Mesendoderm (in vitro differentiated cells): ENCODE data around the gene TBCB.
"Not testable (repeated sequence)": the region's sequence is repeated elsewhere in the genome, so short reads cannot be mapped to it uniquely, and the experiment has no call there.

Source experiments
- DNase-seq: peaks from one replicate; pipeline ENCODE4 v3.0.0; 2013
- H2AK5ac ChIP-seq: 2 replicates; pipeline ENCODE4 v1.6.1; 2013; ENCODE audit warnings: low read length, inconsistent platforms
- H2BK120ac ChIP-seq: 2 replicates; pipeline ENCODE4 v1.6.1; 2013; ENCODE audit warnings: low read depth, mild to moderate bottlenecking, low read length, moderate library complexity, mixed read lengths
- H2BK15ac ChIP-seq: replicated peaks from 2 replicates; pipeline ENCODE4 v1.6.1; 2013; ENCODE audit warnings: low read depth, mild to moderate bottlenecking, moderate library complexity
- H2BK5ac ChIP-seq: 2 replicates; pipeline ENCODE4 v1.6.1; 2013; ENCODE audit warnings: low read length, inconsistent platforms
- H3K18ac ChIP-seq: 2 replicates; pipeline ENCODE4 v1.6.1; 2013; ENCODE audit warnings: mild to moderate bottlenecking, low read length, mixed read lengths
- H3K23ac ChIP-seq: one replicate; pipeline ENCODE4 v1.6.1; 2013; ENCODE audit warnings: low read length
- H3K27ac ChIP-seq: 2 replicates; pipeline ENCODE4 v1.5.1; 2013; ENCODE audit warnings: low read depth, mild to moderate bottlenecking, inconsistent platforms, low read length, moderate library complexity
- H3K27me3 ChIP-seq: 2 replicates; pipeline ENCODE4 v1.6.1; 2013; ENCODE audit warnings: low read length, control low read depth, mild to moderate bottlenecking, inconsistent platforms; ENCODE audit not compliant: insufficient read depth, poor library complexity
- H3K36me3 ChIP-seq: 2 replicates; pipeline ENCODE4 v1.6.1; 2013; ENCODE audit warnings: low read length, inconsistent platforms; ENCODE audit not compliant: control insufficient read depth, insufficient read depth
- H3K4ac ChIP-seq: one replicate; pipeline ENCODE4 v1.6.1; 2013; ENCODE audit warnings: low read depth, mild to moderate bottlenecking, low read length, moderate library complexity
- H3K4me1 ChIP-seq: 2 replicates; pipeline ENCODE4 v1.6.1; 2013; ENCODE audit warnings: low read depth, low read length, inconsistent platforms; ENCODE audit not compliant: control insufficient read depth
- H3K4me2 ChIP-seq: 2 replicates; pipeline ENCODE4 v1.6.1; 2013; ENCODE audit warnings: low read length
- H3K4me3 ChIP-seq: 2 replicates; pipeline ENCODE4 v1.5.1; 2013; ENCODE audit warnings: mild to moderate bottlenecking, low read length
- H3K56ac ChIP-seq: one replicate; pipeline ENCODE4 v1.6.1; 2013; ENCODE audit warnings: low read length
- H3K79me1 ChIP-seq: 2 replicates; pipeline ENCODE4 v1.6.1; 2013; ENCODE audit warnings: low read length, inconsistent platforms
- H3K79me2 ChIP-seq: 2 replicates; pipeline ENCODE4 v1.6.1; 2013; ENCODE audit warnings: mild to moderate bottlenecking, low read length; ENCODE audit not compliant: control insufficient read depth, insufficient read depth
- H3K9ac ChIP-seq: 2 replicates; pipeline ENCODE4 v1.6.1; 2013; ENCODE audit warnings: low read length, inconsistent platforms
- H4K5ac ChIP-seq: one replicate; pipeline ENCODE4 v1.6.1; 2013; ENCODE audit warnings: low read length
- H4K8ac ChIP-seq: one replicate; pipeline ENCODE4 v1.6.1; 2013; ENCODE audit warnings: low read depth, mild to moderate bottlenecking, control low read depth, low read length, moderate library complexity
- WGBS: extraction: QIAGEN DNeasy Blood & Tissue Kit; methylation state at CpG from one replicate; pipeline ENCODE4 v1.1.7; 2013; ENCODE audit warnings: low lambda C conversion rate, missing lambda C conversion rate; ENCODE audit not compliant: insufficient coverage; ENCODE audit errors: extremely low coverage; 5-methylcytosine and 5-hydroxymethylcytosine counted together

Gene TBCB

GRCh38 chr19:36163813-36164212, 48.5 kb downstream of the TBCB start:
- Histone ChIP-seq H3K36me3 (no peaks in the 10 kb centered on the region), H3K79me2 (no peaks in the 10 kb centered on the region), H3K4me3 (no peak overlapping the region), H2BK5ac (no peak overlapping the region), H3K4ac (no peak overlapping the region), H2BK15ac (no peak overlapping the region), H2AK5ac (no peak overlapping the region), H3K9ac (no peak overlapping the region), H3K79me1 (no peaks in the 10 kb centered on the region), H3K4me2 (no peak overlapping the region), H3K4me1 (peaks cover 5% of the 10 kb centered on the region), H3K23ac (no peak overlapping the region), H4K5ac (no peak overlapping the region), H3K18ac (no peak overlapping the region), H3K27me3 (no peaks in the 10 kb centered on the region), H3K27ac (no peak overlapping the region), H4K8ac (no peak overlapping the region), H3K56ac (no peak overlapping the region), H2BK120ac (no peak overlapping the region)
- DNase-seq: no peak
- WGBS: no CpG with 5 or more reads among the region's 12 CpGs

GRCh38 chr19:36169084-36169760, 54.0 kb downstream of the TBCB start:
- Histone ChIP-seq H3K79me2 (no peaks in the 10 kb centered on the region), H2BK15ac (no peak overlapping the region), H3K79me1 (no peaks in the 10 kb centered on the region), H2BK5ac (no peak overlapping the region), H3K4me2 (no peak overlapping the region), H3K4me1 (no peaks in the 10 kb centered on the region), H2BK120ac (no peak overlapping the region), H3K4ac (no peak overlapping the region), H3K27ac (no peak overlapping the region), H3K56ac (no peak overlapping the region), H4K8ac (no peak overlapping the region), H3K9ac (no peak overlapping the region), H3K27me3 (no peaks in the 10 kb centered on the region), H2AK5ac (no peak overlapping the region), H3K18ac (no peak overlapping the region), H3K4me3 (no peak overlapping the region), H4K5ac (no peak overlapping the region), H3K36me3 (no peaks in the 10 kb centered on the region), H3K23ac (no peak overlapping the region)
- no peak for DNase-seq
- WGBS: no CpG with 5 or more reads among the region's 9 CpGs

GRCh38 chr19:36172852-36173251, 57.6 kb downstream of the TBCB start:
- Histone ChIP-seq H3K4me1 (no peaks in the 10 kb centered on the region), H3K4me2 (no peak overlapping the region), H3K4ac (no peak overlapping the region), H3K4me3 (no peak overlapping the region), H2BK15ac (no peak overlapping the region), H3K56ac (no peak overlapping the region), H2AK5ac (no peak overlapping the region), H3K36me3 (no peaks in the 10 kb centered on the region), H2BK120ac (no peak overlapping the region), H3K9ac (no peak overlapping the region), H3K79me1 (no peaks in the 10 kb centered on the region), H4K5ac (no peak overlapping the region), H3K27me3 (no peaks in the 10 kb centered on the region), H3K79me2 (no peaks in the 10 kb centered on the region), H3K18ac (no peak overlapping the region), H3K27ac (no peak overlapping the region), H2BK5ac (no peak overlapping the region), H3K23ac (no peak overlapping the region), H4K8ac (no peak overlapping the region)
- DNase-seq: no peak
- no CpG with 5 or more reads among the region's 5 CpGs for WGBS

GRCh38 chr19:36173846-36174245, 58.6 kb downstream of the TBCB start:
- H3K79me2 ChIP-seq, H2AK5ac ChIP-seq, H2BK120ac ChIP-seq, H3K4me1 ChIP-seq, H3K4me3 ChIP-seq, H3K4me2 ChIP-seq, H3K79me1 ChIP-seq, H4K5ac ChIP-seq, H2BK15ac ChIP-seq, H3K56ac ChIP-seq, DNase-seq, H2BK5ac ChIP-seq, H3K9ac ChIP-seq, H3K27me3 ChIP-seq, H3K23ac ChIP-seq, H3K27ac ChIP-seq, H3K36me3 ChIP-seq, H3K4ac ChIP-seq, H3K18ac ChIP-seq, H4K8ac ChIP-seq: not testable (repeated sequence)
- WGBS: no CpG with 5 or more reads among the region's 8 CpGs
